ENCODE results near the gene SOX6.

GRCh38 chr11:16397390-16397789 lies 41.0 kb upstream of the SOX6 start:
- TF ChIP-seq POLR2A (IDR thresholded peaks at IDR 0.05) (no peak), CTCF (IDR thresholded peaks at IDR 0.05) (no peak)

All from prostate gland (tissue), 2 donors.